ENCODE results near the gene SLC13A2.

- TF ChIP-seq CTCF (IDR thresholded peaks at IDR 0.05): no peak
- TF ChIP-seq POLR2A (IDR thresholded peaks at IDR 0.05): no peak
Observed at GRCh38 chr17:28544402-28545140, 71.1 kb downstream of the SLC13A2 start.

All from uterus (tissue), 2 donors.